Measurements from ENCODE around the gene SCARB1.

The SCARB1 gene

GRCh38 chr12:124743479-124744272 is 120.0 kb downstream of the SCARB1 start:
- no peak for DNase-seq

- no peak for DNase-seq
Observed at GRCh38 chr12:124742678-124743077, 121.0 kb downstream of the SCARB1 start.

DNA sequence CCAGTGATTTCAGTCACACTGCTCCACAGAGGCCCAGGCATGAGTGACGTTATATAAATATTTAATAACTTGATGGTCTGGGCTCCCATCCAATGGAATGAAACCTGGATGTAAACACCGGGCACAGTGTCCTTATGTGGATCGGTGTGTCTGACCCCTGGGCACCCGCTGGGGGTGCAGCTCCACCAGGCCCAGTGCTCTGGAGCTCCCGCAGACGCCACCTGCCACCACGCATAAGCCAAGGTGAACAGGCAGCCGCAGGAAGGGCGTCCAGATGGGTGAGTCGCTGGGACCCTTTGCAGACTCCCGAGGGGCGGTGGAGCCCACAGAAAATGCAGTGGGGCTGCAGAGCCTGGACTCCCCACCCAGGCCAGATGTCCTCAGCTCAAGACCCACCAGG is 121.6 kb downstream of the SCARB1 start:
- no peak for DNase-seq

DNA sequence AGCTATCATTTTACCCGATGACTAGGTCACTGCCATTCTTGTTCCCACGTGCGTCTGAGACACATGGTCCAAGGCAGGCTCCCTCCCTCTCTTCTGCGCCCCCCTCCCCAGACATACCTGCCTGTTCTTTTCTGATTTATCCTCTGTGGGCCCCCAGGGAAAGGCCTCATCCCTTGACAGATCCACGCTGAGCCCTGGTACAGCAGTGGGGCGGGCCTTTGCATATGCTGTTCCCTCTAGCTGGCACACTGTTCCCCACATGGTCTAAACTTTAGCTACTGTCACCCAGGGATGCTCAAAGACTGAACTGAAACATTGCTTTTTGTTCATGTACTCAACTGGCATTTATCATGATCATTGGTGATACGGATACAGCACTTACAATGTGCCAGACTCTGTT is 122.5 kb downstream of the SCARB1 start:
- no peak for DNase-seq

- DNase-seq, result no peak
Observed at GRCh38 chr12:124740691-124741137, 123.0 kb downstream of the SCARB1 start.

- DNase-seq, result no peak
Observed at GRCh38 chr12:124739953-124740561, 123.6 kb downstream of the SCARB1 start.

- peak; percentile 44 for DNase-seq
Observed at GRCh38 chr12:124738636-124739467, 124.8 kb downstream of the SCARB1 start.

DNA sequence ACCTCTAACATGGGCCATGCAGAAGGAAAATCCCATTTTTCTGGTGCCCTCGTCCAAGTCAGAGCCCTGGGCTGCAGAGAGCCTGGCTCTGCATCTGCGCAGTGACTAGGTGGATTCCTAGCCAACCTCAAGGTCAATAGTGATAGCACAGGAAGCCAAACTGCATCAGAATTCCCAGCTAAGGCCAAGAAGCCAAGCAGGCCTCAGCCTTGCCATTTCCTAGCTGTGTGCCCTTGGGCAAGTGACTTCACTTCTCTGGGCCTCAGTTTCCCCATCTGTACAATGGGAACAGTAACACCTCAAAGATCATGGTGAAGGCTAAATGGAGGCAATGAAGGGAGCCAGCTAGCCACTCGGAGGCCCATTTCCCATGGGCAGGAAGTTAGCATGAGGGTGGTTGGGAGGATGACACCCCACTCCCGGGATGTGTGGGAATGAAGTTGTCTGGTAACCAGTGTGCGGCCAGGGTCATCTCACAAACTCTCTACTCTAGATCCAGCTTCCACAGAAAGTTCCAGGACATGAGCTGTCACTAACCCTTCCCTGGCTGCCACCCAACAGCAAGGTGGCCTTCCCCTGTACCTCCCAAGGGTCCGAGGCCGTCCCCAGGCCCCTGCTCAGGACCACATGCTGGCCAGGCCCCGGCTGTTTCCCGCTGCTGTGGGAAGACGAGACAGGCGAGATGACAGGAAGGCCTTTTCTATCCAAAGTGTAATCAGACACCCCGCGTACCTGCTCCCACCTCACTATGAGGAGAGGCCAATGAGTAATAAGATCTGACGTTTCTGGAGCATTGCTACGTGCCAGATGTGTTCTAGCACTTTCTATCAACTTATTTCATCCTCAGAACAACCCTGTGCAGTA is 125.7 kb downstream of the SCARB1 start:
- no peak for DNase-seq

DNA sequence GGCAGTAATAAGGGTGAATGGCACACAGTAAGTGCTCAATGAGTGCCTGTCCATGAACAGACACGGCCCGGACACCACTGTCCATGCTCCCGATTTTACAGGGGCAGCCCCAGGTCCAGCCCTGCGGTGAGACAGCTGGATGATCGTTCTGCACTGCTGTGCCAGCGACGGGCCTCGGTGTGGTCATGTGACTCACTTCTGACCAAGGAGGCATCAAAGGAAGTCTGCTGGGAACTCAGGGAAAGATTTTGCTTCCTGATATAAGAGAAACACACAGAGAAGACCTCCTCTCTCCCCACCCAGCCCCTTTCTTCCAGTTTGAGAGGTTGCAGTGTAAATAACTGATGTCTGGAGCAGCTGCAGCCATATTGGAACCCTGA is 126.6 kb downstream of the SCARB1 start:
- DNase-seq, result no peak

- DNase-seq, result no peak
Observed at GRCh38 chr12:124736115-124737039, 127.3 kb downstream of the SCARB1 start.

GRCh38 chr12:124734224-124734788 is 129.4 kb downstream of the SCARB1 start:
- DNase-seq, result no peak

DNA sequence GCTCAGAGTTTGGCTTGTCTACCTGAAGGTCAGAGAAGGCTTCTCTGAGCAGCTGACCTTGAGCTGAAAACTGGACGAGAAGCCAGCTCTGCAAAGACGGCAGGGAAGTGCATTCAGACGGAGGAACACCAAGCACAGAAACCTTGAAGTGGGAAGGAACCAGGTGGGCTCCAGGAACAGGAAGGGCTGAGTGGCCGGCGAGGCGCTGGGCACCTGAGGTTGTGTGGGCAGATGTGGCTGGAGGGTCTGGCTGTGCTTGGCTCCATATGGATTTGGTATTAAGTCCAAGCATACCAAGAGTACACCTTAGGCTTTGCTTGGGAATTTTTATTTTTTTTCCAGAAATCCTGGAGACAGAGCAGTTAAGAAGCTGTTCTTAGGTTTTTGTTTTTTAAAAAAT is 130.6 kb downstream of the SCARB1 start:
- no peak for DNase-seq

DNA sequence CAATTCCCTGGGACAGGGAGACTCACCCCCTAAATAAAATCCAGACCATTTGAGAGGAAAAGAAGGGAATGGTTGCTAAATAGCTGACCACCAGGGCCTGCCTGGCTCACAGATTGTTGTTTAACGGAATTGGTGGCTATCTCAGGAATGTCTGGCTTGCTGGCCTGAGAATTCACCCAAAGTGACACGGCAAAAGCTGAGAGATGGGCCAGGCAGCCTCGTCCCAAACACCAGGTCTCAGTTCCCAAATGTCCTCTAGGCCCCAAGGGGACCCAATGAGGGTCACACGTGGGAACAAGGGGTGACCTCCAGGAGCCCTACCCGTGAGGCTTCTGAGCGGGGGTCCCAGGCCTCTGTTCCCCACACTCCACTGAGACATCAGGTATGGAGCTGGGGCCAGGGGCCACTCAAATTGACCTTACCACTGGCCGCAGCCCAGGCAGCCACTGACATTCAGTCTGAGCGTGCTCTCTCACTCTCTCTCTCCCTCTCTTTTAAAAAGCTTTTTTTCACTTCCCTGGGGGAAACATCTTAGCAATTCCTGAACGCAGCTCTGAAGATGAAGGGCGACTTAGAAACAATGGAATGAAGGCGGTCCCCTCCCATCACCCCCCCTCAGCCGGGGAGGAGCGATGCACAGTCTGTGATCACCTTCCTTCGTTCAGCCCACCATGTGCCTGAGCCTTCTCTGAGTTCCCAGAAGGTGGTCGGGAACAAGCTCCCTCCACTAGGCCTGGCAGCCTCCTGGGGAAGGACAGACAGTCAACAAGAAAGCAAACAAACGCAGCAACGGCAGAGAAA is 131.2 kb downstream of the SCARB1 start:
- DNase-seq, result peak; percentile 63

GRCh38 chr12:124731869-124732268 is 131.8 kb downstream of the SCARB1 start:
- no peak for DNase-seq

- no peak for DNase-seq
Observed at GRCh38 chr12:124730455-124730932, 133.2 kb downstream of the SCARB1 start.

- no peak for DNase-seq
Observed at GRCh38 chr12:124727922-124728321, 135.7 kb downstream of the SCARB1 start.

GRCh38 chr12:124727264-124727800 is 136.3 kb downstream of the SCARB1 start:
- no peak for DNase-seq
